PC-3 (cell line): Measurements from ENCODE around the gene CYTH3. TPM values are rescaled to one million over a fixed set of nuclear protein-coding genes. Genes with fewer than 3 reads are reported as not detected.

Experiments used
- ATAC-seq: fragments of 200-7000 bp; cut with Tn5 transposase; 2 replicates; pipeline ENCODE4 v1.9.1; 2020; ENCODE audit warnings: mild to moderate bottlenecking, moderate library complexity
- BruUV-seq: library from RNA; stranded (reverse); fragments of 400-500 nt; replicated peaks from 2 replicates; lab custom pipeline; 2021; lab: Mats Ljungman, UMichigan
- CTCF ChIA-PET: fragments of 300-600 bp; sonication (Branson Sonifier 250); formaldehyde crosslinking; loops from one replicate; lab custom pipeline; 2022; ENCODE audit warnings: antibody characterized with exemption; lab: Charles Lee
- POLR2A ChIA-PET: fragments of 300-600 bp; sonication (Branson Sonifier 250); formaldehyde crosslinking; loops from one replicate; lab custom pipeline; 2022; ENCODE audit warnings: antibody characterized with exemption; ENCODE audit not compliant: unreplicated experiment; lab: Charles Lee
- DNase-seq: peaks from one replicate; pipeline ENCODE4 v3.0.0-alpha.2; 2015
- H2AFZ ChIP-seq: fragments of 300-600 bp; sonication (generic); 2 replicates; pipeline ENCODE4 v1.6.0; 2016; ENCODE audit warnings: antibody characterized with exemption, low read length
- H3F3A ChIP-seq: fragments of 300-600 bp; sonication (generic); one replicate; pipeline ENCODE4 v1.6.0; 2017; ENCODE audit warnings: antibody characterized with exemption, low read length, control low read depth, mild to moderate bottlenecking; ENCODE audit not compliant: unreplicated experiment
- H3K27ac ChIP-seq: fragments of 300-600 bp; sonication (generic); 2 replicates; pipeline ENCODE4 v1.5.1; 2016; ENCODE audit warnings: mild to moderate bottlenecking, low read length
- H3K27me3 ChIP-seq: fragments of 300-600 bp; sonication (generic); 2 replicates; pipeline ENCODE4 v1.6.1; 2016; ENCODE audit warnings: low read length, mixed read lengths
- H3K36me3 ChIP-seq: fragments of 300-600 bp; sonication (generic); 2 replicates; pipeline ENCODE4 v1.6.1; 2016; ENCODE audit warnings: low read depth, mixed run types, low read length, mixed read lengths
- H3K4me1 ChIP-seq: fragments of 300-600 bp; sonication (generic); 2 replicates; pipeline ENCODE4 v1.5.1; 2016; ENCODE audit warnings: low read length; ENCODE audit not compliant: insufficient read depth
- H3K4me2 ChIP-seq: fragments of 300-600 bp; sonication (generic); 2 replicates; pipeline ENCODE4 v1.6.0; 2016; ENCODE audit warnings: low read length
- H3K4me3 ChIP-seq: fragments of 300-600 bp; sonication (generic); 2 replicates; pipeline ENCODE4 v1.5.1; 2016; ENCODE audit warnings: mild to moderate bottlenecking, low read length, mixed read lengths
- H3K79me2 ChIP-seq: fragments of 300-600 bp; sonication (generic); 2 replicates; pipeline ENCODE4 v1.6.1; 2017; ENCODE audit warnings: low read length, mixed read lengths
- H3K9ac ChIP-seq: fragments of 300-600 bp; sonication (generic); 2 replicates; pipeline ENCODE4 v1.6.0; 2016; ENCODE audit warnings: mild to moderate bottlenecking, low read length
- H3K9me2 ChIP-seq: fragments of 300-600 bp; sonication (generic); replicated peaks from 2 replicates; pipeline ENCODE4 v1.6.1; 2016; ENCODE audit warnings: mixed run types, low read length, mixed read lengths
- H3K9me3 ChIP-seq: fragments of 300-600 bp; sonication (generic); 2 replicates; pipeline ENCODE4 v1.6.1; 2016; ENCODE audit warnings: low read length, mixed read lengths
- H4K20me1 ChIP-seq: fragments of 300-600 bp; sonication (generic); 2 replicates; pipeline ENCODE4 v1.6.1; 2016; ENCODE audit warnings: low read length, mixed read lengths
- CTCF ChIP-seq: fragments of 300-600 bp; sonication (generic); conservative IDR thresholded peaks from 2 replicates; pipeline ENCODE4 v1.5.1; 2017; ENCODE audit warnings: antibody characterized with exemption, low read depth, mild to moderate bottlenecking, low read length
- EZH2 ChIP-seq: fragments of 300-600 bp; sonication (generic); IDR thresholded peaks from one replicate; pipeline ENCODE4 v1.6.1; 2017; ENCODE audit warnings: antibody characterized with exemption, mild to moderate bottlenecking, low read length; ENCODE audit not compliant: unreplicated experiment
- EZH2phosphoT487 ChIP-seq: fragments of 300-600 bp; sonication (generic); IDR thresholded peaks from 2 replicates; pipeline ENCODE4 v1.6.1; 2018; ENCODE audit warnings: mild to moderate bottlenecking, antibody characterized with exemption, low read length, borderline replicate concordance
- intact Hi-C: fragments of 100-400 bp; cut with micrococcal nuclease; formaldehyde crosslinking; loops from 2 replicates; pipeline ENCODE4 v1.9.0; 2023
- total RNA-seq: library from RNA; depleted of rRNA; stranded (reverse); fragments of >200 nt; gene quantifications from 2 replicates; pipeline ENCODE4 v1.2.3, GENCODE V29; 2014

The CYTH3 gene
- total RNA-seq, 1 experiment from 2014 or later: 23.1 TPM

GRCh38 chr7:6212008-6212407 is 60.4 kb downstream of the CYTH3 start:
- no peak for ATAC-seq
- no peak overlapping the region for H3K4me2 ChIP-seq
- no peak for TF ChIP-seq EZH2phosphoT487
- no peak for TF ChIP-seq CTCF
- no peak for TF ChIP-seq EZH2
- no peak for DNase-seq
- ChIA-PET POLR2A (interaction anchor here (0.6 kb wide), 1 partner anchor 117 kb away, joined by 21 read pairs; no protein-coding TSS in a partner anchor), CTCF (no interaction called here)
- H3K9ac ChIP-seq: no peak overlapping the region
- intact Hi-C loops: no loop called here
- no peak overlapping the region for H3K4me3 ChIP-seq
- no peaks in the 10 kb centered on the region for H4K20me1 ChIP-seq
- H3K27me3 ChIP-seq: no peaks in the 10 kb centered on the region
- BruUV-seq: no TSS peak
- H3K27ac ChIP-seq: no peak overlapping the region
- no peaks in the 10 kb centered on the region for H3F3A ChIP-seq
- peaks cover 65% of the 10 kb centered on the region for H3K79me2 ChIP-seq
- no peaks in the 10 kb centered on the region for H3K4me1 ChIP-seq
- H3K9me2 ChIP-seq: no peaks in the 10 kb centered on the region
- H3K36me3 ChIP-seq: no peaks in the 10 kb centered on the region; the same call in 1 of the 2 replicates
- no peak overlapping the region for H2AFZ ChIP-seq
- no peaks in the 10 kb centered on the region for H3K9me3 ChIP-seq

- Histone ChIP-seq H2AFZ (no peak overlapping the region), H3K79me2 (peaks cover 60% of the 10 kb centered on the region), H3K4me2 (no peak overlapping the region), H3K9me3 (no peaks in the 10 kb centered on the region), H3K27me3 (no peaks in the 10 kb centered on the region), H3K4me3 (no peak overlapping the region), H3K36me3 (no peaks in the 10 kb centered on the region; the same call in 1 of the 2 replicates), H3F3A (no peaks in the 10 kb centered on the region), H3K9me2 (no peaks in the 10 kb centered on the region), H3K4me1 (no peaks in the 10 kb centered on the region), H4K20me1 (no peaks in the 10 kb centered on the region), H3K27ac (no peak overlapping the region), H3K9ac (no peak overlapping the region)
- ChIA-PET POLR2A (interaction anchor here (0.6 kb wide), 1 partner anchor 484 kb away, joined by 4 read pairs; no protein-coding TSS in a partner anchor), CTCF (no interaction called here)
- ATAC-seq (no peak), DNase-seq (no peak)
- intact Hi-C loops: no loop called here
- no TSS peak for BruUV-seq
- TF ChIP-seq EZH2phosphoT487 (no peak), EZH2 (no peak), CTCF (no peak)
These were observed 61.6 kb downstream of the CYTH3 start for GRCh38 chr7:6210621-6211372.

- ChIA-PET POLR2A (no interaction called here), CTCF (no interaction called here)
- H3K9me3 ChIP-seq: no peaks in the 10 kb centered on the region
- H3K27ac ChIP-seq: no peak overlapping the region
- DNase-seq: no peak
- no peaks in the 10 kb centered on the region for H3F3A ChIP-seq
- no TSS peak for BruUV-seq
- H3K36me3 ChIP-seq: no peaks in the 10 kb centered on the region
- no peaks in the 10 kb centered on the region for H4K20me1 ChIP-seq
- H3K9me2 ChIP-seq: no peaks in the 10 kb centered on the region
- no peaks in the 10 kb centered on the region for H3K4me1 ChIP-seq
- no peak overlapping the region for H3K4me2 ChIP-seq
- no peak overlapping the region for H2AFZ ChIP-seq
- no peak for ATAC-seq
- peaks cover 64% of the 10 kb centered on the region for H3K79me2 ChIP-seq
- H3K4me3 ChIP-seq: no peak overlapping the region
- H3K9ac ChIP-seq: no peak overlapping the region
- intact Hi-C loops: no loop called here
- H3K27me3 ChIP-seq: no peaks in the 10 kb centered on the region
- TF ChIP-seq EZH2phosphoT487 (no peak), CTCF (no peak), EZH2 (no peak)
These were observed 63.1 kb downstream of the CYTH3 start for GRCh38 chr7:6209340-6209739.
